GM18520 (cell line): ENCODE results near the gene RIPK3.

Source experiments
- ATAC-seq: cut with Tn5 transposase; IDR thresholded peaks from one replicate; pipeline ENCODE4 v1.9.1; 2021; ENCODE audit not compliant: unreplicated experiment

Gene RIPK3

GRCh38 chr14:24307575-24308341 lies 32.0 kb downstream of the RIPK3 start, which contains the start of gene CIDEB:
CIDEB (minus strand) TSS chr14:24307977; CDS start chr14:24307858, 119 bp downstream.
- ATAC-seq: no peak

GRCh38 chr14:24307156-24307574 lies 32.6 kb downstream of the RIPK3 start:
- ATAC-seq: no peak

- ATAC-seq: no peak
Observed at GRCh38 chr14:24304019-24304387, 35.8 kb downstream of the RIPK3 start.

GRCh38 chr14:24300326-24300980 lies 39.3 kb downstream of the RIPK3 start:
- no peak for ATAC-seq

GRCh38 chr14:24299255-24300191 lies 40.3 kb downstream of the RIPK3 start, which contains the start of the genes DHRS1 and NOP9:
DHRS1 (minus strand) TSS chr14:24299780; CDS start chr14:24299106, 674 bp downstream.
NOP9 (plus strand) TSS chr14:24299850; CDS start chr14:24299955, 105 bp downstream.
- peak; percentile 54 for ATAC-seq

GRCh38 chr14:24298892-24299254 lies 40.9 kb downstream of the RIPK3 start:
- no peak for ATAC-seq

- ATAC-seq: no peak
Observed at GRCh38 chr14:24297190-24297964, 42.4 kb downstream of the RIPK3 start.

- ATAC-seq: peak; percentile 63
Observed at GRCh38 chr14:24296341-24297157, 43.2 kb downstream of the RIPK3 start.

GRCh38 chr14:24293525-24293924 lies 46.3 kb downstream of the RIPK3 start:
- no peak for ATAC-seq

GRCh38 chr14:24292118-24292807 lies 47.5 kb downstream of the RIPK3 start:
- ATAC-seq: no peak

GRCh38 chr14:24291446-24292117 lies 48.2 kb downstream of the RIPK3 start:
- ATAC-seq: no peak

- ATAC-seq: no peak
Observed at GRCh38 chr14:24290746-24291145, 49.0 kb downstream of the RIPK3 start.

- peak; percentile 82 for ATAC-seq
Observed at GRCh38 chr14:24289649-24290280, 50.0 kb downstream of the RIPK3 start.

GRCh38 chr14:24286996-24287395 lies 52.8 kb downstream of the RIPK3 start:
- no peak for ATAC-seq
